Measurements from ENCODE around the gene SHISA3.

The SHISA3 gene

GRCh38 chr4:42396361-42396751, 932 bp upstream of the SHISA3 start:
- DNase-seq (ENCODE audit: low spot score): no peak
- H3K27ac ChIP-seq: no peak overlapping the region
- TF ChIP-seq CTCF (conservative IDR thresholded peaks at IDR 0.05; ENCODE audit: low read depth): no peak
- ChIA-PET POLR2A (ENCODE audit: low non-redundant PET) (no interaction called here), CTCF (interaction anchor here (0.5 to 0.7 kb wide), 4 partner anchors 140 to 575 kb away, joined by 3 to 4 read pairs (median 4); no protein-coding TSS in a partner anchor)

GRCh38 chr4:42397635-42398170, 415 bp downstream of the SHISA3 start:
- CTCF ChIA-PET: interaction anchor here (0.6 kb wide), 1 partner anchor 1136 kb away, joined by 3 read pairs; no protein-coding TSS in a partner anchor
- DNase-seq (ENCODE audit: low spot score): no peak
- no peak overlapping the region for H3K27ac ChIP-seq

GRCh38 chr4:42398171-42398870, 1.0 kb downstream of the SHISA3 start:
- no peak for DNase-seq (ENCODE audit: low spot score)
- CTCF ChIA-PET: no interaction called here
- no peak overlapping the region for H3K27ac ChIP-seq
- TF ChIP-seq CTCF (conservative IDR thresholded peaks at IDR 0.05; ENCODE audit: low read depth): no peak
- POLR2A ChIA-PET (ENCODE audit: low non-redundant PET): no interaction called here

More at GRCh38 chr4:42397635-42398170, 415 bp downstream of the SHISA3 start:
- no peak for TF ChIP-seq CTCF (conservative IDR thresholded peaks at IDR 0.05; ENCODE audit: low read depth)
- POLR2A ChIA-PET (ENCODE audit: low non-redundant PET): no interaction called here

GRCh38 chr4:42398871-42399331, 1.6 kb downstream of the SHISA3 start:
- POLR2A ChIA-PET (ENCODE audit: low non-redundant PET): no interaction called here
- TF ChIP-seq CTCF (conservative IDR thresholded peaks at IDR 0.05; ENCODE audit: low read depth): no peak
- no peak for DNase-seq (ENCODE audit: low spot score)
- no peak overlapping the region for H3K27ac ChIP-seq
- CTCF ChIA-PET: no interaction called here

GRCh38 chr4:42399393-42399792, 2.1 kb downstream of the SHISA3 start:
- H3K27ac ChIP-seq: no peak overlapping the region
- no peak for DNase-seq (ENCODE audit: low spot score)
- no peak for TF ChIP-seq CTCF (conservative IDR thresholded peaks at IDR 0.05; ENCODE audit: low read depth)
- CTCF ChIA-PET: no interaction called here
- POLR2A ChIA-PET (ENCODE audit: low non-redundant PET): no interaction called here

- POLR2A ChIA-PET (ENCODE audit: low non-redundant PET): no interaction called here
- no peak for DNase-seq (ENCODE audit: low spot score)
- TF ChIP-seq CTCF (conservative IDR thresholded peaks at IDR 0.05; ENCODE audit: low read depth): no peak; the same call in 1 of the 2 replicates
- CTCF ChIA-PET: no interaction called here
- H3K27ac ChIP-seq: no peak overlapping the region
These were observed 3.9 kb downstream of the SHISA3 start for GRCh38 chr4:42401171-42401570.

All from RWPE1 (cell line).